ENCODE measurements around the gene KRTAP1-5. TPM values are rescaled to one million over a fixed set of nuclear protein-coding genes. Genes with fewer than 3 reads are reported as not detected.

The KRTAP1-5 gene
- total and polyA plus RNA-seq, 5 experiments from 2014 or later: not detected

DNA sequence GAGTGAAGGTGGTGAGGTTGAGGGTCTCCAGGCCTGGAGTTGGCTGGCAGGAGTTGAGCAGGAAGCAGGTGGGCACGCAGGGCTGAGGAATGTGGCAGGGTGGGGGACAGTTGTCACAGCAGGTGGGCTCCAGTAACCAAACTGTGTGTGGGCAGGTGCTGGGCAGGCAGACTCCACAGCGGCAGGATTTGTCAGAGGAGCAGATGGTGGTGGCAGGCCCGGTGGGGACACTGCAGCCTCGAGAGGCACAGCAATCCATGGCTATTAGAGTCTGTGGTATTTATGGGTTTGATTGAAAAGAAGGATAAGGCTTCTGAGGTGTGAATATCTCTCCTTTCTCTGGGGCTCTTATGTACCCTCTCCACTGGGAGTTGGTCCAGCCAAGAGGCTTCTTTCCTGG lies 33.2 kb downstream of the KRTAP1-5 start, which contains the start of gene KRTAP3-3:
KRTAP3-3 (minus strand) TSS at position 326 of the 400 bp plus-strand sequence; CDS start at position 259, 67 bp downstream.
- Mint-ChIP-seq H3K27me3 (peaks cover 28 to 54% (median 40%) of the 10 kb centered on the region in 5 donors), H3K36me3 (peaks cover 0 to 7% (median 4%) of the 10 kb centered on the region in 3 donors), H3K27ac (no peak within 1 kb of the TSS), H3K4me3 (no peak within 1 kb of the TSS), H3K9me3 (no peaks in the 10 kb centered on the region), H3K4me1 (peaks cover 0 to 2% (median 0%) of the 10 kb centered on the region in 4 donors)
- POLR2A ChIA-PET: no interaction called here
- ATAC-seq (no peak), DNase-seq (no peak)

DNA sequence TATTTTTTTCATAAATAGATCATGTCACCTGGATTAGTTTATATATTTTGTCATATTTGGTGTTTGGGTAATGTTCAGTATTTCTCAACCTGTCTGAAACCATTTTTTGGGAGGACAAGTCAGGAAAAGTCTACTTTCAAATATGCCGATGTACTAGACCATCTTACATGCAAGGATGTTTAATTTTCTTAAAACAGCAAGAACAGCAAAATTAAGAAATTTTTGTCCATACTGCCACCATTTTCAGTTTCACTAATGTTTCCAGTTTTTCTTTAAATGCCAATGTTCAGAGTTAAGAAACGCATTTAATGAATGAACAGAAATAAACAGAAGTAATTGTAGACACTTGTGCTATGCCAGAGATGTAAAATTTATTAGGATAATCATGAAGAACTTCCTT lies 33.9 kb downstream of the KRTAP1-5 start:
- Mint-ChIP-seq H3K9me3 (no peaks in the 10 kb centered on the region), H3K27ac (no peak overlapping the region), H3K27me3 (peaks cover 27 to 48% (median 41%) of the 10 kb centered on the region in 5 donors), H3K4me1 (peaks cover 0 to 2% (median 0%) of the 10 kb centered on the region in 4 donors), H3K36me3 (peaks cover 0 to 7% (median 4%) of the 10 kb centered on the region in 3 donors), H3K4me3 (no peak overlapping the region)
- no peak for DNase-seq
- ATAC-seq: no peak
- POLR2A ChIA-PET: no interaction called here

DNA sequence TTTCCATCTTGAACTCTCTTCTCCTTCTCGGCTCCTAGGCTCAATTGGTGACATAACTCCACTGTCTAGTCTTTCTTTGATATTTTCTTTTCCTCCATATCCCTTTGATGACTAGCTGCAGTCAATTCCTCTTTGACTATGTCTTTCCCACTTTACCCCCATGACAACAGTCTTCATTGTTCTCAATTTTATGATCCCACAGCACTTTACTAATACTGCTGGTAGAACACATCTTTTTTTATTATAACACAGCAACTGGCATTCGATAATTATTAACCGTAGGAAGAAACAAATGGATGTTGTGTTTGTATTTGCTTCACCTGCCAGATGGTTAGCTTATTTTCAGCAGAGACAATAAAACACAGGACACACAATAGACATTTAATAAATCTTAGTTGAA lies 34.3 kb downstream of the KRTAP1-5 start:
- Mint-ChIP-seq H3K4me3 (no peak overlapping the region), H3K27me3 (peaks cover 23 to 47% (median 38%) of the 10 kb centered on the region in 5 donors), H3K27ac (no peak overlapping the region), H3K9me3 (no peaks in the 10 kb centered on the region), H3K4me1 (peaks cover 0 to 2% (median 0%) of the 10 kb centered on the region in 4 donors), H3K36me3 (peaks cover 0 to 7% (median 4%) of the 10 kb centered on the region in 3 donors)
- ATAC-seq (no peak), DNase-seq (no peak)
- POLR2A ChIA-PET: no interaction called here

DNA sequence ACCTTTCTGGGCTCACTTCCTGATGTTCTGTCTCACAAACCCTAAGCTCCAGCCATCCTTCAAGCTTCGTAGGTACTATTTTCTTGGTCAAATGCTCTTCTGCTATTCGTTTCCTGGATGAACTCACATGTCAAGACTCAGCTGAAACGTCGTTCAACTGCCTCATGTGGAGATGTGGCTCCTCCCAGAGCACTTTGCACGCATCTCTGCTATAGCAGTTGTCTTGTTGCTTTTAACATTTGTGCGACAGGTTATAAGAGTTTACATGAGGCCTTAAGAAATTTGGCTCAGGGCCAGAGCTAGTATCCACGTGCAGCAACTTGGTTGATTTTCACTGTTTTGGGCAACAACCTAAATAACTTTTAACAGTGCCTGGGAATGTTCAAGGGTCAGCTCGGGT lies 40.1 kb downstream of the KRTAP1-5 start:
- ATAC-seq (no peak), DNase-seq (no peak)
- H3K4me1 Mint-ChIP-seq: peaks cover 0 to 2% (median 0%) of the 10 kb centered on the region in 4 donors
- H3K36me3 Mint-ChIP-seq: no peaks in the 10 kb centered on the region
- POLR2A ChIA-PET: no interaction called here
- H3K27me3 Mint-ChIP-seq: peaks cover 3 to 26% (median 11%) of the 10 kb centered on the region in 5 donors
- H3K4me3 Mint-ChIP-seq: no peak overlapping the region
- H3K9me3 Mint-ChIP-seq: no peaks in the 10 kb centered on the region
- H3K27ac Mint-ChIP-seq: no peak overlapping the region

DNA sequence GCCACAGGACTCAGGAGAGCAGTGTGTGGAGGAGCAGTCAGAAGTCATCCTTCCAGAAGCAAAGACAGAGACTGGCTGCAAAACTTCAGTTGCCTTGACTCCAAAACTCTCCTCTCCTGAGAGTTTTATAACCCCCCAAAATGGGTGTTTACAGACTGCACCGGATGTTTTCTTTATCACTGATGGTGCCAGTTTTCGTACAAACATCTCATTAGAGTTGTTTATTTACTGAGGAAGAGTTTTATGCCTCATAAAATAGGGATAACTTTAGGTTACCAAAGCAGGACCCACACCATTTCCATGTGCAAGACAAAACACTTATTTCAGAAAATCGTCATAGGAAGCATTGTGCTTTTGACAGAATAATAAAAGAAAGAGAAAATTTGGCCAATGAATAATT lies 42.8 kb downstream of the KRTAP1-5 start, which contains the start of gene KRT40:
KRT40 (minus strand) TSS at position 101 of the 400 bp plus-strand sequence; CDS start at position 48, 53 bp downstream.
- no peak within 1 kb of the TSS for H3K4me3 Mint-ChIP-seq

DNA sequence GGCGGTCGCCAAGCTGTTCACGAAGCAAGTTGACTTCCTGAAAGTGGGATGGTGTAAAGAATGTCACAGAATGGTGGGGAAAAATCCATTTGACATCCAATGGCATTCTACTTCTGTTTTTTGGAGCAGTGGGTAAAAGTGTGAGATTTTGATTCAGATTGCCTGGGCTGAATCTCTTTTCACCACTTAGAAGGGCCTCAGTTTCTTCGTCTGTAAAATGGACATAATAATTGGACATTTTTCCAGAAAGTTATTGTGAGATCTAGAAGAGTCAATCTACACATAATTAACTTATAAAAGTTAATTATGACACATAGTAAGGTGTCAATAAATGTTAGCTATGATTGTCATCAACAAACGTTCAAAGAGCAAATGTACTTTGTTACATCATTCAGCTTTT lies 45.9 kb downstream of the KRTAP1-5 start:
- H3K27ac Mint-ChIP-seq: no peak overlapping the region
- H3K36me3 Mint-ChIP-seq: no peaks in the 10 kb centered on the region
- POLR2A ChIA-PET: no interaction called here
- ATAC-seq (no peak), DNase-seq (no peak)
- no peak overlapping the region for H3K4me3 Mint-ChIP-seq
- H3K27me3 Mint-ChIP-seq: peaks cover 6 to 20% (median 10%) of the 10 kb centered on the region in 5 donors
- no peaks in the 10 kb centered on the region for H3K9me3 Mint-ChIP-seq
- peaks cover 0 to 2% (median 0%) of the 10 kb centered on the region in 4 donors for H3K4me1 Mint-ChIP-seq

More for the DNA sequence above, 42.8 kb downstream of the KRTAP1-5 start, which contains the start of gene KRT40:
- Mint-ChIP-seq H3K27ac (no peak within 1 kb of the TSS), H3K4me1 (peaks cover 0 to 2% (median under 1%) of the 10 kb centered on the region in 4 donors), H3K27me3 (peaks cover 6 to 23% (median 10%) of the 10 kb centered on the region in 5 donors), H3K9me3 (no peaks in the 10 kb centered on the region), H3K36me3 (no peaks in the 10 kb centered on the region)
- DNase-seq (no peak), ATAC-seq (no peak)
- POLR2A ChIA-PET: interaction anchor here (0.5 kb wide), 1 partner anchor 575 kb away, joined by 3 read pairs; no protein-coding TSS in a partner anchor

DNA sequence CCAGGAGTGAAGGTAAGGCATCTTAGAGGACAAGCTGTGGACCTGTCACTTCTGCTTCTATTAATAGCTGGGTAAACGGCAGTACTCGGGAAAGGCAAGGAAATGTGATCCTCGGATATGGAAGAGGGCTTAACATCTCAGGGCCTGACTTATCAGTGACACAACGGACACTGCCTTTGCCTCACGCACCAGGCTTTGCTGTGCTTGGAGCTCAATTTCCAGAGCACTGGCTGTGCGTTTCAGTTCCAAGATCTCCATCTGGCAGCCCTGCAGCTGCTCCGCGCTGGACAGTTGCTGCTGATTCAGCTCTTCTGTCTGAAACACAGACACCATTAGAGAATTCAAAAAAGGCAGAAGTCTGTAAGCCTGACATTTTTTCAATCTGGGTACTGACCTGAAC lies 46.4 kb downstream of the KRTAP1-5 start:
- Mint-ChIP-seq H3K4me3 (no peak overlapping the region), H3K27me3 (peaks cover 6 to 21% (median 15%) of the 10 kb centered on the region in 5 donors), H3K4me1 (peaks cover 0 to 2% (median 0%) of the 10 kb centered on the region in 4 donors), H3K27ac (no peak overlapping the region), H3K36me3 (no peaks in the 10 kb centered on the region), H3K9me3 (no peaks in the 10 kb centered on the region)
- POLR2A ChIA-PET: no interaction called here
- no peak for DNase-seq
- ATAC-seq: no peak

DNA sequence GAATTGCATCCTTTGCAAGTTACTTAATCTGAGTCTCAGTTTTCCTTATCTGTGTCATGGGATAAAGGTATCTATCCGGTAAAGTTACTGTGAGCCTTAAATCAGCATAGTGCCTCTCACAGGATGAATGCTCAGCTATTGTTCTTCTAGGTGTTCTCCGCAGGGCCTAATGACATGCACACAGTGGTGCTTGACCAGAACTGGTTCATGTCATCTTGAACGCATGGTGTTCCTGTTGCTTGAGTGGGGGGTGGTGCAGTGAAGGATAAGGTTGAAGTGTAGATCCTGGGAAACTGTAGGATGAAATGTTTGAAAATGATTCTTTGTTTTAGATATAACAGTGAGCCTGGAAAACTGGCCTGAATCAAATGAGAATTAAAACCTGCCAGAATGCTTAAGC lies 46.9 kb downstream of the KRTAP1-5 start:
- ATAC-seq (no peak), DNase-seq (no peak)
- Mint-ChIP-seq H3K27me3 (peaks cover 5 to 25% (median 19%) of the 10 kb centered on the region in 5 donors), H3K27ac (no peak overlapping the region), H3K4me1 (peaks cover 0 to 2% (median 0%) of the 10 kb centered on the region in 4 donors), H3K4me3 (no peak overlapping the region), H3K36me3 (no peaks in the 10 kb centered on the region), H3K9me3 (no peaks in the 10 kb centered on the region)
- POLR2A ChIA-PET: no interaction called here

DNA sequence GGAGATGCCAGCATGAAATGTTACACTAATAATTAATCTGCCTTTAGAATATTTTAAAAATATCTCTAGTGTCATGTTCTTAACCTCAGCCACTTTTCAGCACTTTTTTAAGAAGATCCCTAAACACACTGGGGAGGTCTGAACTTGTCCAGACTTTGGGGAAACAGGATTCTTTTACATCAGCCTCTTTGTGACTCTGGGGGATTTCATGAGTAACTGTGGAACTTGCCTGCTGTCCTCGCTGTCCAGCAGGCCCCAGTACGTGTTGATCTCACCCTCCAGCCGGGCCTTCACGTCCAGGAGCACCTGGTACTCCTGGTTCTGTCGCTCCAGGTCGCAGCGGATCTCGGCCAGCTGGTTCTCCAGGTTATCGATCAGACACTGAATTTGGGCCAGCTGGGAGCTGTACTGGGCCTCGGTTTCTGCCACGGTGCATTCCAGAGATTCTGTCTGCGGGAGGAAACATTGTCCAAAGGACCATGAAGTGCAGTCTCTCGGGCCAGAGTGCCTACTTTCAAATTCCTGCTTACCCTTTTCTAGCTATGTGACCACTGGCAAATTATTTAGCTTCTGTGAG lies 48.3 kb downstream of the KRTAP1-5 start:
- Mint-ChIP-seq H3K27me3 (peaks cover 5 to 24% (median 14%) of the 10 kb centered on the region in 5 donors), H3K36me3 (no peaks in the 10 kb centered on the region), H3K4me3 (no peak overlapping the region), H3K9me3 (no peaks in the 10 kb centered on the region), H3K4me1 (peaks cover 0 to 2% (median 0%) of the 10 kb centered on the region in 4 donors), H3K27ac (no peak overlapping the region)
- DNase-seq (no peak), ATAC-seq (no peak)
- POLR2A ChIA-PET: no interaction called here

Other genes with a start within 250 kb of the KRTAP1-5 start
Only the 30 nearest of the 38 such genes appear.
- gene KRT10, start 204.6 kb downstream of the KRTAP1-5 start, total RNA-seq: 10 to 100 TPM; 47.8 to 53.7 TPM
- gene KRT10, start 204.6 kb downstream of the KRTAP1-5 start, polyA plus RNA-seq: 100 to 1,000 TPM; 185 to 239 (median 204) TPM
- not detected for gene KRT12, start 160.0 kb downstream of the KRTAP1-5 start, total RNA-seq
- not detected for gene KRT12, start 160.0 kb downstream of the KRTAP1-5 start, polyA plus RNA-seq
- gene KRT20, start 142.0 kb downstream of the KRTAP1-5 start, total RNA-seq: not detected
- not detected for gene KRT20, start 142.0 kb downstream of the KRTAP1-5 start, polyA plus RNA-seq
- gene KRT23, start 89.6 kb downstream of the KRTAP1-5 start, total RNA-seq: not detected
- gene KRT23, start 89.6 kb downstream of the KRTAP1-5 start, polyA plus RNA-seq: not detected
- not detected for gene KRT39, start 60.3 kb downstream of the KRTAP1-5 start, total RNA-seq
- gene KRT39, start 60.3 kb downstream of the KRTAP1-5 start, polyA plus RNA-seq: not detected
- not detected for gene KRT40, start 42.9 kb downstream of the KRTAP1-5 start, total RNA-seq
- not detected for gene KRT40, start 42.9 kb downstream of the KRTAP1-5 start, polyA plus RNA-seq
- gene KRTAP3-3, start 33.0 kb downstream of the KRTAP1-5 start, total RNA-seq: not detected
- gene KRTAP3-3, start 33.0 kb downstream of the KRTAP1-5 start, polyA plus RNA-seq: not detected
- gene KRTAP3-2, start 27.3 kb downstream of the KRTAP1-5 start, total RNA-seq: not detected
- not detected for gene KRTAP3-2, start 27.3 kb downstream of the KRTAP1-5 start, polyA plus RNA-seq
- gene KRTAP3-1, start 18.1 kb downstream of the KRTAP1-5 start, total RNA-seq: not detected
- gene KRTAP3-1, start 18.1 kb downstream of the KRTAP1-5 start, polyA plus RNA-seq: not detected
- gene KRTAP1-4, start 3.0 kb upstream of the KRTAP1-5 start, total RNA-seq: not detected
- gene KRTAP1-4, start 3.0 kb upstream of the KRTAP1-5 start, polyA plus RNA-seq: not detected
- gene KRTAP1-3, start 7.7 kb upstream of the KRTAP1-5 start, total RNA-seq: not detected
- gene KRTAP1-3, start 7.7 kb upstream of the KRTAP1-5 start, polyA plus RNA-seq: not detected
- gene KRTAP1-1, start 14.2 kb upstream of the KRTAP1-5 start, total RNA-seq: not detected
- gene KRTAP1-1, start 14.2 kb upstream of the KRTAP1-5 start, polyA plus RNA-seq: not detected
- gene KRTAP2-1, start 20.1 kb upstream of the KRTAP1-5 start, total RNA-seq: not detected
- not detected for gene KRTAP2-1, start 20.1 kb upstream of the KRTAP1-5 start, polyA plus RNA-seq
- gene KRTAP2-2, start 28.0 kb upstream of the KRTAP1-5 start, total RNA-seq: not detected
- not detected for gene KRTAP2-2, start 28.0 kb upstream of the KRTAP1-5 start, polyA plus RNA-seq
- gene KRTAP2-3, start 32.9 kb upstream of the KRTAP1-5 start, total RNA-seq: not detected
- not detected for gene KRTAP2-3, start 32.9 kb upstream of the KRTAP1-5 start, polyA plus RNA-seq
- gene KRTAP2-4, start 38.7 kb upstream of the KRTAP1-5 start, total RNA-seq: not detected
- gene KRTAP2-4, start 38.7 kb upstream of the KRTAP1-5 start, polyA plus RNA-seq: not detected
- not detected for gene KRTAP4-7, start 56.9 kb upstream of the KRTAP1-5 start, total RNA-seq
- not detected for gene KRTAP4-7, start 56.9 kb upstream of the KRTAP1-5 start, polyA plus RNA-seq
- gene KRTAP4-8, start 70.9 kb upstream of the KRTAP1-5 start, total RNA-seq: not detected
- gene KRTAP4-8, start 70.9 kb upstream of the KRTAP1-5 start, polyA plus RNA-seq: not detected
- gene KRTAP4-16, start 75.0 kb upstream of the KRTAP1-5 start, total RNA-seq: not detected
- gene KRTAP4-16, start 75.0 kb upstream of the KRTAP1-5 start, polyA plus RNA-seq: not detected
- gene KRTAP4-9, start 78.2 kb upstream of the KRTAP1-5 start, total RNA-seq: not detected
- gene KRTAP4-9, start 78.2 kb upstream of the KRTAP1-5 start, polyA plus RNA-seq: not detected
- gene KRTAP4-11, start 91.2 kb upstream of the KRTAP1-5 start, total RNA-seq: not detected
- not detected for gene KRTAP4-11, start 91.2 kb upstream of the KRTAP1-5 start, polyA plus RNA-seq
- gene KRTAP4-12, start 97.0 kb upstream of the KRTAP1-5 start, total RNA-seq: not detected
- gene KRTAP4-12, start 97.0 kb upstream of the KRTAP1-5 start, polyA plus RNA-seq: under 1 TPM in 1 of 3 donors, not detected in 2; 0.15 TPM
- gene KRTAP4-6, start 113.3 kb upstream of the KRTAP1-5 start, total RNA-seq: not detected
- not detected for gene KRTAP4-6, start 113.3 kb upstream of the KRTAP1-5 start, polyA plus RNA-seq
- not detected for gene KRTAP4-5, start 122.6 kb upstream of the KRTAP1-5 start, total RNA-seq
- not detected for gene KRTAP4-5, start 122.6 kb upstream of the KRTAP1-5 start, polyA plus RNA-seq
- gene KRTAP4-4, start 133.5 kb upstream of the KRTAP1-5 start, total RNA-seq: not detected
- gene KRTAP4-4, start 133.5 kb upstream of the KRTAP1-5 start, polyA plus RNA-seq: not detected
- not detected for gene KRTAP4-3, start 141.0 kb upstream of the KRTAP1-5 start, total RNA-seq
- not detected for gene KRTAP4-3, start 141.0 kb upstream of the KRTAP1-5 start, polyA plus RNA-seq
- not detected for gene KRTAP4-2, start 151.0 kb upstream of the KRTAP1-5 start, total RNA-seq
- not detected for gene KRTAP4-2, start 151.0 kb upstream of the KRTAP1-5 start, polyA plus RNA-seq
- gene KRTAP4-1, start 157.7 kb upstream of the KRTAP1-5 start, total RNA-seq: not detected
- not detected for gene KRTAP4-1, start 157.7 kb upstream of the KRTAP1-5 start, polyA plus RNA-seq
- gene KRTAP9-1, start 162.7 kb upstream of the KRTAP1-5 start, total RNA-seq: not detected
- gene KRTAP9-1, start 162.7 kb upstream of the KRTAP1-5 start, polyA plus RNA-seq: not detected
- gene KRTAP9-2, start 199.4 kb upstream of the KRTAP1-5 start, total RNA-seq: not detected
- not detected for gene KRTAP9-2, start 199.4 kb upstream of the KRTAP1-5 start, polyA plus RNA-seq